ENCODE results near the gene SNCG.
"Not testable (repeated sequence)": the region's sequence is repeated elsewhere in the genome, so short reads cannot be mapped to it uniquely, and the experiment has no call there.

The SNCG gene

GRCh38 chr10:86961481-86962091, 3.2 kb downstream of the SNCG start:
- no peak for DNase-seq

- DNase-seq: no peak
These were observed 4.0 kb downstream of the SNCG start for GRCh38 chr10:86962136-86962980.

- DNase-seq: no peak
These were observed 4.5 kb downstream of the SNCG start for GRCh38 chr10:86962981-86963310.

- DNase-seq: no peak
These were observed 5.0 kb downstream of the SNCG start for GRCh38 chr10:86963341-86963919.

- no peak for DNase-seq
These were observed 5.9 kb downstream of the SNCG start for GRCh38 chr10:86964061-86964846.

- DNase-seq: no peak
These were observed 6.4 kb downstream of the SNCG start for GRCh38 chr10:86964847-86965190.

GRCh38 chr10:86965986-86966654, 7.7 kb downstream of the SNCG start:
- DNase-seq: no peak

GRCh38 chr10:86967481-86967941, 9.1 kb downstream of the SNCG start:
- no peak for DNase-seq

GRCh38 chr10:86968271-86968993, 10.0 kb downstream of the SNCG start, which contains the start of gene ADIRF:
TSS of gene ADIRF (plus strand) at chr10:86968482. CDS start at chr10:86968545, 63 bp downstream.
- DNase-seq: no peak

- DNase-seq: no peak
These were observed 10.6 kb downstream of the SNCG start for GRCh38 chr10:86968994-86969355.

GRCh38 chr10:86969421-86970041, 11.1 kb downstream of the SNCG start:
- DNase-seq: no peak

- no peak for DNase-seq
These were observed 12.0 kb downstream of the SNCG start for GRCh38 chr10:86970162-86970981.

- peak in 1 of 2 experiments; percentile 8 for DNase-seq
These were observed 12.5 kb downstream of the SNCG start for GRCh38 chr10:86970982-86971231.

- peak in 1 of 2 experiments; percentile 32 for DNase-seq
These were observed 13.0 kb downstream of the SNCG start for GRCh38 chr10:86971232-86971991.

- no peak for DNase-seq
These were observed 14.4 kb downstream of the SNCG start for GRCh38 chr10:86972613-86973380.

GRCh38 chr10:86974484-86974883, 16.1 kb downstream of the SNCG start:
- DNase-seq: no peak

- DNase-seq: no peak
These were observed 18.1 kb downstream of the SNCG start for GRCh38 chr10:86976362-86977056.

- not testable (repeated sequence) for DNase-seq
These were observed 20.1 kb downstream of the SNCG start for GRCh38 chr10:86978457-86978856.
